Limb (tissue), 2 donors: ENCODE measurements around the gene AMFR.
"Not testable (repeated sequence)": the region's sequence is repeated elsewhere in the genome, so short reads cannot be mapped to it uniquely, and the experiment has no call there.

ENCODE experiments used
- DNase-seq, 2 donors: peaks; one replicate each; pipeline ENCODE4 v3.0.0-alpha.2; 2016; ENCODE audit errors: extremely low spot score in 2 of 2

AMFR gene

DNA sequence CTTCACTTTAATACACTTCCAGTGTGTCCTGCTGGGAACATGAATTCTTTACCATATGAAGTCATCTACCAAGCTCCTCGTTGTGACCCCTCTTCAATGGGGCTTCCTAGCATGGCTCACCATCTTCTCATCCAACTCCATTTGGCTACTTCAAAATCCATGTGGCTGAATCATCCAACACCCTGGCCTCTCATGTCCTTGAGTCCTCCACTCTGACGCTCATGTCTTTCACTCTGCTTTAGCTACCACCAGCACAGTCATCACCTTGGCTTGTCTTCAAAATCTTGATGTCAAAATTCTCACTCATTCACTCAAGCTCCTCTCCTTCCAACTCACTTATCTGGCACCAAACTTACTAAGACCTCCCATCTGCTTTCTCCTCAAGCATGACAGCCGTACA, 35.8 kb downstream of the AMFR start:
- no peak for DNase-seq

DNA sequence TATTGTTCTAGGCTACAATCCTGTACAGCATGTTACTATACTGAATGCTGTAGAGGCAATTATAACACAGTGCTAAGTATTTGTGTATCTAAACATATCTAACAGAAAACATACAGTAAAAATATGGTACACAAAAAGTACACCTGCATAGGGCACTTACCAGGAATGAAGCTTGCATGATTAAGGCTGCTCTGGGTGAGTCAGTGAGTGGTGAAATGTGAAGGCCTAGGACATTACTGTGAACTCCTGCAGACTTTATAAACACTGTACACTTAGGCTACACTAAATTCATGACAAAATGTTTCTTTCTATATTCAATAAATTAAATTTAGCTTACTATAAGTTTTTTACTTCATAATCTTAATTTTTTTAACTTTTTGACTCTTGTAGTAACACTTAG, 37.1 kb downstream of the AMFR start:
- no peak for DNase-seq

DNA sequence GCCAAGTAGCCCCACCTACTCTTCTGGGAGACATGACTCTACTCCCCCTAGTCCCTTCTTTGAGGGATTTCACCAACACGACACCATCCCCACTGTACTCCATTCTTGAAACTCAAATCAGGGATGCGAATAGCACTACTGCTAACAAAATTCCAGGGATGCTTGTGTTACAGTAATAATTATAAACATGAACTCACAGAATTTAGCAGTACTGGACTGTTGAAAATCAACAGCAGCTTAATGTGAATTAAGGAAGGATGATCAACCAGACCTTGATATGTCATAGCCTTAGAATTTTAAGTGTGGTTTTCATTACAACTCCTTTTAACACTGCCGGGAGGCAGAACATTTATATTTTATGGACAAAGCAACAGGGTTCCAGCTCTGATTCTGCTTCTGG, 37.9 kb downstream of the AMFR start:
- DNase-seq, result no peak

- DNase-seq, result no peak
Observed at GRCh38 chr16:56384074-56384721, 41.1 kb downstream of the AMFR start.

DNA sequence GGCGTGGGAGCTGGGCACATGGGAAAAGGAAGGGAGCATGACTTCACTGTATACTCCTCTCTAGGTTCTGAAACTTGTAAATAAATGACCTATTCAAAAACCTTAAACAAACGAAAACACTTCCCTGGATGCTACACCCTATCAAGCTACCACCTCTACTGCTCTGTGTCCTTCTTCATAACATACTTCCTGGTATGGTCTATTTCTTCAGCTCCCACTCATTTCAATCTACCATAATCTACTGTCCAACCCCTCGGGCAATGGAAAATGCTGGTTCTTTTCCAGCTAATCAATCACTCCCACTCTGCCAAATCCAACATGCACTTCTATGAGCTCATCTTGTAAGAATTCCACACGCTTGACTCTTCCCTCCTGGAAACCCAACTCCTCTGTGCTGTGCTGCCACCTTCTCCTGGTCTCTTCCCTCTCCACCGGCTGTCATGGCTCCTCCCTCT, 42.4 kb downstream of the AMFR start:
- no peak for DNase-seq

DNA sequence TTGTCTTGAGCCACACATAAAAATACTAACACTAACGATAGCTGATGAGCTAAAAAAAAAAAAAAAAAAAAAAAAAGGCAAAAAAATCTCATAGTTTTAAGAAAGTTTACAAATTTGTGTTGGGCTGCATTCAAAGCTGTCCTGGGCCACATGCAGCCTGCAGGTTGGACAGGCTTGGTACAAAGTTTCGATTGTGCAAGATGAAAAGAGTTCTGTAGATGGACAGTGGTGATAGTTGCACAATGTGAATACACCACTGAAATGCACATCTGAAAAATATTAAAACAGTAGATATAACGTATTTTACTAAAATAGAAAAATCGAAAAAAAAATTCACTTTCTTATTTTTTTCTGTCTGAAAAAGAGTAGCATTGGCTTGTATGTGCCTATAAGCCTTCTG, 42.9 kb downstream of the AMFR start:
- DNase-seq, result no peak

- not testable (repeated sequence) for DNase-seq
Observed at GRCh38 chr16:56380778-56381485, 44.4 kb downstream of the AMFR start.

GRCh38 chr16:56379044-56379443, 46.3 kb downstream of the AMFR start:
- not testable (repeated sequence) for DNase-seq

DNA sequence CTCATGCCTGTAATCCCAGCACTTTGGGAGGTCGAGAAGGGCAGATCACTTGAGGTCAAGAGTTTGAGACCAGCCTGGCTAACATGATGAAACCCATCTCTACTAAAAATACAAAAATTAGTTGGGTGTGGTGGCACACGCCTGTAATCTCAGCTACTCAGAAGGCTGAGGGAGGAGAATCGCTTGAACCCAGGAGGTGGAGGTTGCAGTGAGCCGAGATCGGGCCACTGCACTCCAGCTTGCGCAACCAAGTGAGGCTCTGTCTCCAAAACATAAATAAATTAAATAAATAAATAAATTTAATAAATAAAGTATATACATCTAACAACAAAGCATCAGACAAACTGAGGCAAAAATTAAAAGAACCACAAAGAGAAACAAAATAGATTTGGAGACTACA, 49.6 kb downstream of the AMFR start:
- not testable (repeated sequence) for DNase-seq

DNA sequence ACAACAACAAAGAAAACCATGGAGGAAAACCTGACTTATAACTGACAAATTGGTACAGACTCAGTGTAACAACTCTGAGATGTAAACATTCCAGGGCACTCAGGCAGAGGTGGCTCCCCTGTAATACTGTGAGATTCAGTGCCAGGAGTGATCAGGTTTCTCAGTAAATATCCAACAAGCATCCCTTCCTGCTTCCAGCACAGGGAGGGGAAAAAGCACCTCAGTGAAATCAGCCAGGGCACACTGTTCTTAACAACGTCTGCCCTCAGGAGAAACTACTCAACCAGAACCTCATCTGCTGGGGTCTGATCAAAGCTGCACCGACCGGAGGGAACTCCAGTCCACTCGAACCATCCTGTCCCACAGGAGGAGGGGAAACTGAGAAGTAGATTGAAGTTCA, 52.3 kb downstream of the AMFR start:
- DNase-seq, result no peak

DNA sequence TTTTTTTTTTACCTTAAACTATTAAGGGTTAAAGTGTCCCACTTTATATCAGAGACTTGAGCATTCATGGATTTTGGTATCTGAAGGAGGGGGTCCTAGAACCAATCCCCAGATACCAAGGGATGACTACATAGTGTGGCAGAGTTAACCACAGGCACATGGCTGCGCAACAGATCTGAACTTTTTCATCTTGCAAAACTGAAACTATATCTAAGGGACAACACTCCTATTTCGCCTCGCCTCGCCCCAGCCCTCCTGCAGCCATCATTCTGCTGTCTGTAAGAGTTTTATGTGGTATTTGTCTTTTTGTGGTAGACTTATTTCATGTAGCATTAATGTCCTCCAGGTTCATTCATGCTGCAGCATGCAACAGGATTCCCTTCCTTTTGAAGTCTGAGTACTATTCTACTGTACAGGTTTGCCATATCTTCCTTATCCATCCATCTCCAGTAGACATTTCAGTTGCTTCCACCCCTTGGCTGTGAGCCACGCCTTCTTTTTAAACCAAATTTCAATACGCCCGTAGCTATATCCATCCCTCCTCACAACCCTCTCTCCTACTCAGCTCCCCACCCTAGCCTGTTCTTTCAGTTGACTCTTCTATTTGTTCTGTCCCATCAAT, 53.2 kb downstream of the AMFR start:
- no peak for DNase-seq

DNA sequence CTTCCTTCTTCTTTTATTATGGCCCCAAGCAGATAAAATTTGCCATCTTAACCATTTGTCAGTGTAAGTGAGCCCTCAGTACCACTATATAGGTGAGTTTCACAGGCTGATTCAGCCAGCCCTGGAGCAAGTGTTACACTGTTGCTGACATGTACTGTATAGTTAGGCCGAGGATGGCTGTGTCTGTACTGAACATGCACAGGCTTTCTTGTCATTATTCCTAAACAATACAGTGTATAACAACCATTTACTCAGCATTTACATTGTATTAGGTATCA, 53.7 kb downstream of the AMFR start:
- DNase-seq, result no peak

GRCh38 chr16:56370875-56371659, 54.3 kb downstream of the AMFR start:
- no peak for DNase-seq

- DNase-seq, result no peak
Observed at GRCh38 chr16:56370185-56370874, 55.0 kb downstream of the AMFR start.

DNA sequence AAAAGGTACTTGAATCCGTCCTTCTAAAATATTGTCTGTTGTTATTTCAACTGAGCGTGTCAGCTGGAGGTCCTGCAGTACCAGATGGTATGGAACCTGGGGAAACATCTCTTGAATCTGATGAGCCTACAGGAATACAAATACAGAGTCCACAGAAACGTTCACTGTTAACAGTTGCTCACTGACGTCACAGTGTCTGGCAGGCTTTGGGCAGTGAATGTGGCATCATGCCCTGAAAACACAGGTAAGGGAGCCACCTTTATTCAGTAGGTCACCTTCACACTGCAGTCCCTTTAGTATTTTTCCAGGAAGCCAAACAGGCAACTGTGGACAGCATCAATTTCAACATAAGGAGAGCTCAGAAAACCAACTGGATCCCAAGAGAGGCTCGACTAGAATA, 56.1 kb downstream of the AMFR start:
- no peak for DNase-seq

DNA sequence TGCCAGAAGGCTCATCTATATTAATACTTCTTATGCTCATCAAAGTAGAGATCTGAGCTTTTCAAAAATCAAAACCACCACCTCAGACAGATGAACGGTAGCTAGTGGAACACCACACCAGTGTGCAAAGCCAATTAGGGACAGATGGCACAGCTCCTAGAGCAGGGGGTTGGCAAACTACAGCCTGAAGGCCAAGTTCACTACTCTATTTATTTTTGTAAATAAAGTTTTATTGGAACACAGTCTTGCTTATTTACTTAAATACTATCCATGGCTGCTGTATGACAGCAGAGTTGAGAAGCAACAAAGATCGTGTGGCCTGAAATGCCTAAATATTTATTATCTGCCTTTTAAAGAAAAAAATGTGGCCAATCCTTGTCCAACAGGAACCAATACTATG, 56.8 kb downstream of the AMFR start:
- no peak for DNase-seq

- no peak for DNase-seq
Observed at GRCh38 chr16:56367764-56368163, 57.6 kb downstream of the AMFR start.

- DNase-seq, result no peak
Observed at GRCh38 chr16:56366945-56367344, 58.4 kb downstream of the AMFR start.

GRCh38 chr16:56365552-56365951, 59.8 kb downstream of the AMFR start:
- DNase-seq, result no peak

GRCh38 chr16:56364865-56365264, 60.5 kb downstream of the AMFR start:
- DNase-seq, result no peak

- no peak for DNase-seq
Observed at GRCh38 chr16:56363781-56364565, 61.4 kb downstream of the AMFR start.
